IgD-negative memory B cell (primary cell): ENCODE data around the gene NEK10. TPM values are rescaled to one million over a fixed set of nuclear protein-coding genes. Genes with fewer than 3 reads are reported as not detected.

Experiments used
- H3K27ac Mint-ChIP-seq, 3 donors: one replicate each; pipeline ENCODE4 v1.8.0; 2020 to 2022; ENCODE audit warnings: mild to moderate bottlenecking in 3 of 3, mixed read lengths in 3 of 3, moderate library complexity in 1 of 3
- H3K27me3 Mint-ChIP-seq: one replicate; pipeline ENCODE4 v1.8.0; 2021; ENCODE audit warnings: mixed read lengths
- H3K36me3 Mint-ChIP-seq: one replicate; pipeline ENCODE4 v1.8.0; 2020; ENCODE audit warnings: mild to moderate bottlenecking, mixed read lengths
- H3K4me1 Mint-ChIP-seq, 3 donors: one replicate each; pipeline ENCODE4 v1.8.0; 2020 to 2022; ENCODE audit warnings: mixed read lengths in 3 of 3, mild to moderate bottlenecking in 1 of 3
- H3K4me3 Mint-ChIP-seq, 4 donors: one replicate each; pipeline ENCODE4 v1.8.0; 2020 to 2022; ENCODE audit warnings: mild to moderate bottlenecking in 4 of 4, mixed read lengths in 4 of 4, moderate library complexity in 3 of 4
- H3K9me3 Mint-ChIP-seq, 3 donors: one replicate each; pipeline ENCODE4 v1.8.0; 2020 to 2021; ENCODE audit warnings: mixed read lengths in 3 of 3, mild to moderate bottlenecking in 1 of 3
- polyA plus RNA-seq: library from polyadenylated mRNA; unstranded; fragments of 300-500 nt; fragmentation: Illumina TruSeq; gene quantifications from one replicate; pipeline ENCODE4 v1.2.3, GENCODE V29; 2021

Gene NEK10
- polyA plus RNA-seq, 1 donor from 2014 or later: not detected

DNA sequence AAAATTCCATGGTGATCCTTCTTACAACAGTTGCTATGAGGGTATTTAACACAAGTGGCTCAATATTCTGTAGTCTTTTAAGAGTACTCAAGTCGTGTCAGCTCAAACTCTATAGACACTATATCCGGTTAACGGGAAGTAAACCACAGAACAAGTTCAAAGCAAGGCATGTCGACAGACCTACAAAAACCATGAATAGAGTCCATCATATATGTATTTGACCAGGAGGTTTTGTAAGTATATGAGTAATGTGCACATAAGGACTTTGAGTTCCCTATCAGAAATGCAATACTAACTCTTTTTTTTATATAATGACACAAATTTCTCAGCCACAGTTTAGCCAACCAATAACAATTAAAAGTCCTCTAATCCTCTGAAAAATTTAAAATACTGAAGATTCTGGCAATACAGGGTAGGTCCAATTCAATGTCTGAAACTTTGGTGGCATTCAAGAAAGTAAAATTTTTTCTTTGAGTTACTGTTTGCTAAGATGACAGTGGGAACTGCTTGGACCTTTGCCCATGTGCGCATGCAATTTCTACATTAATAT, 93.7 kb downstream of the NEK10 start:
- peaks cover 0 to under 1% (median 0%) of the 10 kb centered on the region in 3 donors for H3K9me3 Mint-ChIP-seq
- H3K4me3 Mint-ChIP-seq: no peak overlapping the region
- H3K4me1 Mint-ChIP-seq: no peaks in the 10 kb centered on the region
- no peak overlapping the region for H3K27ac Mint-ChIP-seq
- no peaks in the 10 kb centered on the region for H3K36me3 Mint-ChIP-seq
- H3K27me3 Mint-ChIP-seq: no peaks in the 10 kb centered on the region

DNA sequence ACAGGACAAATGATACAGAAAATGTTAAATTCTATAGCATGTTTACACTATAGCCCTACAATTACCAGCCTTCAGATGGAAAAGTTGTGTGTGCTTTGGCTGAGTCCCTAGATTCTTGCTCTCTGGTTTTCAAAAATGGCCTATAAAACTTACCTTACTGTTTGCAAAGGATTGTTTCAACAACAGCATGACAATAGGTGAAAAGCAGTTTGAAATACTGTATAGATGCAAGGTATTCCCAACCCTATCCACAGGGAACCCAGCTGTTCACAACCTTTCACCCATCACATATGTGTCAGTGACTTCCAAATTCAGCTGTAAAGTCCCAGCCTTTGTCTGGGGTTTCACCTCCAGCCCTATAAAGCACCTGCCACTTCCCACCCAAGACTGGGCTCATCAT, 97.3 kb downstream of the NEK10 start:
- Mint-ChIP-seq H3K27ac (no peak overlapping the region), H3K36me3 (no peaks in the 10 kb centered on the region), H3K9me3 (peaks cover 2 to 6% (median 4%) of the 10 kb centered on the region in 3 donors), H3K4me3 (no peak overlapping the region), H3K4me1 (no peaks in the 10 kb centered on the region), H3K27me3 (no peaks in the 10 kb centered on the region)

DNA sequence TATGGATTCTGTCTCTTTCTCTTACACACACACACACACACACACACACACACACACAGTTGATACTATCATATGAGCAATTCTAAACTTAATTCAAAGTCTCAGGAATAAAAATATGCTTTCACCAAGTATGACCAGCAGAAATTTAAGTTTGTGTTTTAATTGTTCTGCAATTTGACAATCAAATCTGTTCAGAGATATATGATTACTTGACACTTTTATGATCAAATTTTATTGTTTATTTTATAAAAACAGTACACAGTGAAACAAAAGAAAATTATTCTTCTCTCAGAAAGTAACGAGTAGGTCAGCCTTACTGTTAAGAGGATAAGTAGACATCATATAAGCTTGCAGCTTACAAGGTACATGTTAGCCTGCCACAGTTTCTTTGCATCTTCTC, 114.3 kb downstream of the NEK10 start:
- H3K36me3 Mint-ChIP-seq: peaks cover 5% of the 10 kb centered on the region
- peaks cover 3% of the 10 kb centered on the region for H3K27me3 Mint-ChIP-seq
- H3K27ac Mint-ChIP-seq: no peak overlapping the region
- H3K9me3 Mint-ChIP-seq: peaks cover 0 to 5% (median 3%) of the 10 kb centered on the region in 3 donors
- H3K4me1 Mint-ChIP-seq: no peaks in the 10 kb centered on the region
- H3K4me3 Mint-ChIP-seq: no peak overlapping the region

DNA sequence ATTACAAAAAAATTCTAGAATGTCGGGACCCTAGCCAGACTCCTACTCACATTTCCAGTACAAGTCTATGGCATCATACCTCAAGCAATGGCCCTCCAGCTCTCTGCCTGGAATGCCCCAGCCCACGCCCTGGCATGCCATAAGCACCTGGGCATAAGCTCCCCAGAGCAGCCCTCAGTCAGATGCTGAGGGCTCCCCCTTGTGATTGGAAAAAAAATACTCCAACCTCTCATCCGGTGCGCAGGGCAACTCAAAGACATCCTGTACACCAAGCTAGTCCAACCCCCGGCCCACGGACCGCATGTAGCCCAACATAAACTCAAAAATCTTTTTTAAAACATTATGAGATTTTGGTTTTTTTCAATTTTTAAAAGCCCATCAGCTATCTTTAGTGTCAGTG, 115.4 kb downstream of the NEK10 start:
- Mint-ChIP-seq H3K9me3 (peaks cover 1 to 4% (median 4%) of the 10 kb centered on the region in 3 donors), H3K4me1 (no peaks in the 10 kb centered on the region), H3K27me3 (peaks cover 3% of the 10 kb centered on the region), H3K27ac (no peak overlapping the region), H3K36me3 (peaks cover 3% of the 10 kb centered on the region), H3K4me3 (no peak overlapping the region)

DNA sequence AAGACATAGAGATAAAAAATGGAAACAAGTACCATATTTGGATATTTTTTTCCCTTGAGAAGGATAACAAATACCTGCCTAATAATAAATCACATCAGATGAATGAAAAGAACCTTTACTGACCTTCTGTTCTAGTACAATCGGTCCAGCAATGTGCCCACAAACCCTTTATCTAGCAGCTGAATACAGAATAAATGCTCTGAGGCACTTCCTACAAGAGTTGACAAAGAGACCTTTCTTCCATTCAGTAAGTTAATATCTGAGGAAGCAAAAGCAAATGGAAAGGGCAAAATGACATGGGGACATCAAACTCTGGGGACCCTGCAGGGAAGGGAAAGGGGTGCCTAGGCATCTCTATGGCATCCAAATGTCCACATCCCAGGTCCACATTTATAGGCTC, 115.8 kb downstream of the NEK10 start:
- Mint-ChIP-seq H3K27ac (no peak overlapping the region), H3K9me3 (peaks cover 1 to 4% (median 4%) of the 10 kb centered on the region in 3 donors), H3K4me1 (no peaks in the 10 kb centered on the region), H3K27me3 (peaks cover 3% of the 10 kb centered on the region), H3K36me3 (peaks cover 3% of the 10 kb centered on the region), H3K4me3 (no peak overlapping the region)

DNA sequence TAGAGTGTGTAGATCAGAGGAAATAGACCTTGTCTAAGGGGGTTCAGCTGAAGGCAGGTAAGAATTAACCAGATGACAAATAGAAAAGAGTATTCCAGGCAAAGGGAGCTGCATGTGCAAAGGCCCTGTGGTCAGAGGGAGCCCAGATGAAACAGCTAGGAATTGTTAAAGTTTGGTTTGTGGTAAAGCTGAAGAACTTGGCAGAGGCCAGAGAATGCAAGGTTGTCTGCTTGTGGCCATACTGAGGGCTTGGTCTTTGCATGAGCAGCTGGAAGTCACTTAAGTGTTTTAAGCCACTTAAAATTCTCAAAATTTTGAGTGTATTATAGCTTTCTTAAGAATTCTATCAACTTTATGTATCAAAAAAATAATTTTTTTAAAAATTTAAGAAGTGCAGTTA, 116.5 kb downstream of the NEK10 start:
- H3K9me3 Mint-ChIP-seq: peaks cover 1 to 4% (median 4%) of the 10 kb centered on the region in 3 donors
- H3K27me3 Mint-ChIP-seq: peaks cover 3% of the 10 kb centered on the region
- H3K27ac Mint-ChIP-seq: no peak overlapping the region
- H3K4me3 Mint-ChIP-seq: no peak overlapping the region
- H3K4me1 Mint-ChIP-seq: no peaks in the 10 kb centered on the region
- H3K36me3 Mint-ChIP-seq: peaks cover 3% of the 10 kb centered on the region

DNA sequence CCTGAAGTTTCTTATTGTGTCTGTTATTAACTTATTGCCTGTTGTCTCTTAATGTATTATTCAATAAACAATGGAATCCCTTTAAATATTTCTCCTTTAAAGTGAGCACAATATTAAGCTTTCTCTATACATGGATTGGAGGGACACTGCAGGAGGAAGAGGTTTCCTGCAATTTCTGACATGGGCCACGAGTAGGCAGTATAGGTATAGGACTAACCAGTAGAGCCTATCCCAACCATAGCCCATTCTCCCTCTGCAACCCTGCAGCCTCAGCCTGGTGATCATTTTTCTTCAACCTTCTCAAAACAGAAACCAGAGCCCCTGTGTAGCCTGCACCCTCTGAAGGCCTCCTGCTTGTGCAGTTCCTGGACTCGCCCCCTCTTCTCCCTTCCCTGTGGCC, 124.8 kb downstream of the NEK10 start:
- no peaks in the 10 kb centered on the region for H3K4me1 Mint-ChIP-seq
- no peak overlapping the region for H3K27ac Mint-ChIP-seq
- no peaks in the 10 kb centered on the region for H3K27me3 Mint-ChIP-seq
- peaks cover 4 to 14% (median 5%) of the 10 kb centered on the region in 3 donors for H3K9me3 Mint-ChIP-seq
- peaks cover 8% of the 10 kb centered on the region for H3K36me3 Mint-ChIP-seq
- H3K4me3 Mint-ChIP-seq: no peak overlapping the region

DNA sequence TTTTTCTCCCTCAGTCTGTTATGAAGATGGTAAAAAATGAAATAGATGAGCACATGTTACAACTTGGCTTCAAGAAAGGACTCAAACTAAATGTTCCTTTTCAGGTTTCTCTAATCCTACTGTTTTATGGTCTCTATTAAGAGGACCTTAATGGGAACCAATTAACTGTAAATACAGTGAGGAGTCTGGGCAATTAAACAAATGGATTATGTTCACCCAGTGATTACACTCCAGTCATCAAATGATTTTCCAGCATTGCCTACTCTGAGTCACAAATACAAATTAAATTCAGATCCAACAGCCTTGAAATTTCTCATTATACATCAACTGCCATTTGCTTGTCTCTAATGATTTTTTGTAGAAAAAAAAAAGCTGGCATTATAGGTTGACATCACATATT, 129.2 kb downstream of the NEK10 start:
- Mint-ChIP-seq H3K36me3 (peaks cover 8% of the 10 kb centered on the region), H3K27me3 (no peaks in the 10 kb centered on the region), H3K4me1 (no peaks in the 10 kb centered on the region), H3K4me3 (no peak overlapping the region), H3K9me3 (peaks cover 11 to 24% (median 24%) of the 10 kb centered on the region in 3 donors), H3K27ac (no peak overlapping the region)

DNA sequence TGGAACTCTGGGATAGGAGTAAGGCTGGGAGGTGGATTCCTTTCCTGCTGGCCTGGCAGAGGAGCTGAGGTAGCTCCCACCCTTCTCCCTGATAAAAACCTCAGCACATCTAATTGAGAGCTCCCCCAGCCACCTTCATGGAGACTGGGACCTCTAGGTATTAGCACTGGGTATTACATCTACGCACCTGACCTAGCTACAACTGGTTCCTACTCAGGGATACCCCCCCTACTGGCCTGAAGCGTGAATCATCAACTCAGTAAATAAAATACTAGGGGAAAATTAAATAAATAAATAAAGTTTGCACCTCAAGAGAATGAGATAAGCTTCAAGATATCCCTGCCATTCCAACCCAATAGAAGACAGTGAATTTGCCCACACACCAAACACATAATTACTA, 140.4 kb downstream of the NEK10 start:
- H3K27ac Mint-ChIP-seq: no peak overlapping the region
- no peak overlapping the region for H3K4me3 Mint-ChIP-seq
- H3K9me3 Mint-ChIP-seq: peaks cover 15 to 23% (median 15%) of the 10 kb centered on the region in 3 donors
- H3K4me1 Mint-ChIP-seq: no peaks in the 10 kb centered on the region
- H3K36me3 Mint-ChIP-seq: peaks cover 8% of the 10 kb centered on the region
- H3K27me3 Mint-ChIP-seq: no peaks in the 10 kb centered on the region

DNA sequence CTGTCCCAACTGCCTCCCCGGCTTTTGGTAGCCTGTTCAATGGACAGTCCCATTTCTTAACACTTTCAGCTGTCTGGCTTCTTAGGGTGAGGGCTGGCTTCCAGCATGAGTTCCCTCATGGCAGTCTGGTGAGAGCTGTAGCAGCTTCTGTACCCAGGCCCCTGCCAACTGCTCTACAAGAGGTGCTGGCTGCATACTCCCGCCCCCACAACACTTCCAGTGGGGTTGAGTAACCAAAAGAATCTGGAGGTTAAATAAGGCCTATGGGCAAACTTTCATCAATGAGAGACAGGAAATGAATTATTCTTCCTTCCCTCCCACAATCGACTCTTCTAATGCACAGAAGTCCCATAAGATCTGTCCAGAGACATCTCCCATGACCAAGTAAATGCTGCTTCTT, 145.0 kb downstream of the NEK10 start:
- Mint-ChIP-seq H3K9me3 (no peaks in the 10 kb centered on the region), H3K27me3 (no peaks in the 10 kb centered on the region), H3K4me1 (no peaks in the 10 kb centered on the region), H3K27ac (no peak overlapping the region), H3K36me3 (peaks cover 4% of the 10 kb centered on the region), H3K4me3 (no peak overlapping the region)

DNA sequence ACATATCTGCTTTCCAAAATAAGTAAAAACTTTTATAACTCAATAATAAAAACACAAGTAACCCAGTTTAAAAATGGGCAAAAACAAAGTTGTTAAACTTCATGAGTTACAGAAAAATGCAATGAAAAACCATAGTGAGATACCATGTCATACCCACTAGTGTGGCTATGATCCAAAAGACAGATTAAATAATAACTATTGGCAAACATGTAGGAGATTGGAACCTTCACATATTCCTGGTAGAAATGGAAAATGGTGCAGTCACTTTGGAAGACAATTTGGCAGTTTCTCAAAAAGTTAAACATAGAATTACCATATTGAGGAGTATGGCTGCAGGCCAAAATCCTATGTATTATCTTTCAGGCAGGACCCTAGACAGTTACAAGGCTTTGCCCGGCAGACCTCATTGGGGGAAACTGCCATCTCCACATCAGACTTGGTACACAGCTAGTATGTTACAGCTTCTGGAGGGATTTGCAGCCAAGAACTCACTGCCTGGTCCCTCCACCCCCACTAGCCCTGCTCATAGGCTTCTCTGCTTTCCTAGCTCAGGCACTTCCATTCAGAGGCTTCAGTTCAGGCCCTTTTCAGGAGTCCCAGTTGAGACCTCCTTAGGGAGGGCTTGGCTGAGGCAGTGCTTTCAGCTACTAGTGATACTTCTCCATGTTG, 147.8 kb downstream of the NEK10 start:
- Mint-ChIP-seq H3K9me3 (no peaks in the 10 kb centered on the region), H3K36me3 (peaks cover 2% of the 10 kb centered on the region), H3K4me1 (no peaks in the 10 kb centered on the region), H3K27me3 (no peaks in the 10 kb centered on the region), H3K4me3 (no peak overlapping the region), H3K27ac (no peak overlapping the region)

DNA sequence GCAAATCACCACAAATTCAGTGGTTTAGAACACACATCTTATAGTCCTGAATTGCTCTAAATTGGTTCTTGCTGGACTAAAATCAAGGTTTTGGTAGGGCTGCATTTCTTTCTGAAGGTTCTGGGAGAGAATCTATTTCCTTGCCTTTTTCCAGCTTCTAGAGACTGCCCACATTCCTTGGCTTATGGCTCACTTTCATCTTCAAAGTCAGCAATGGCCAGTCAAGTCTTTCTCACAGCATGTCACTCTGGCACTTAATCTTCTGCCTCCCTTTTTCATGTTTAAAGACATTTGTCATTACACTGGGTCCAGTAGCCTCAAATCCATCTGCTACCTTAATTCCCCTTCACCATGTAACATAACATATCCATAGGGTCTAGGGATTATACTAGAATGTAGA, 149.0 kb downstream of the NEK10 start:
- peaks cover 1% of the 10 kb centered on the region for H3K36me3 Mint-ChIP-seq
- H3K27ac Mint-ChIP-seq: no peak overlapping the region
- H3K4me3 Mint-ChIP-seq: no peak overlapping the region
- no peaks in the 10 kb centered on the region for H3K4me1 Mint-ChIP-seq
- H3K27me3 Mint-ChIP-seq: no peaks in the 10 kb centered on the region
- no peaks in the 10 kb centered on the region for H3K9me3 Mint-ChIP-seq

DNA sequence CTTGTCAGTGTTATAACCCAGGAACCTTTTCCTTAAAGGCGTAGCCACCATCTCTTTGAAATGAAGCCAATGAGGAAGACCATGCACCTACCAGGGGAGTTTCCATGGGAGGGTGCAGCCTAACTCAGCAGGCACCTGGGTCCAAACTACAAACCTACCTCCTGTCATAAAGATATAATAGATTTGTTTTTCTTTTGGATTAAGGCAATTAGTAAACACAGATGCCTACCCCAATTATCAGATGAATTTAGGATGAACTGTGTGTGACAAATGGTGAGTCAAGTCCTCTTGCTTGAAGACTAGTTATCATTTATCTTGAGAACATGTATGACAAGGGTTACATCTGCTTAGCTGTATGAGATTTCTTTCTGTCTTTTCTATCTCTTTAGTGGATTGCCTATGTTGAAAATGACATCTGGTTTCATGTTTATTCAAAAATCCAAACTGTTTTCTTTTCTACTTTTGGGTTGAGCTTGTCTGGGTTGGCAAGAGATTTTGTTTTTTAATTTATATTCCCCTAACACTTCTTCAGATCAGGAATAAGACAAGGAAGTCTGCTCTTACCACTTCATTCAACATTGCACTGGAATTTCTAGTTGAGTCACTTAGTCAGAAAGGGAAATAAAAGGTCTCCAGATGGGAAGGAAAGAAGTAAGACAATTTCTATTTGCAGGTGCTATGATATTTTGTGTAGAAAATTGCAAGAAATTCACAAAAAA, 149.9 kb downstream of the NEK10 start:
- H3K36me3 Mint-ChIP-seq: no peaks in the 10 kb centered on the region

DNA sequence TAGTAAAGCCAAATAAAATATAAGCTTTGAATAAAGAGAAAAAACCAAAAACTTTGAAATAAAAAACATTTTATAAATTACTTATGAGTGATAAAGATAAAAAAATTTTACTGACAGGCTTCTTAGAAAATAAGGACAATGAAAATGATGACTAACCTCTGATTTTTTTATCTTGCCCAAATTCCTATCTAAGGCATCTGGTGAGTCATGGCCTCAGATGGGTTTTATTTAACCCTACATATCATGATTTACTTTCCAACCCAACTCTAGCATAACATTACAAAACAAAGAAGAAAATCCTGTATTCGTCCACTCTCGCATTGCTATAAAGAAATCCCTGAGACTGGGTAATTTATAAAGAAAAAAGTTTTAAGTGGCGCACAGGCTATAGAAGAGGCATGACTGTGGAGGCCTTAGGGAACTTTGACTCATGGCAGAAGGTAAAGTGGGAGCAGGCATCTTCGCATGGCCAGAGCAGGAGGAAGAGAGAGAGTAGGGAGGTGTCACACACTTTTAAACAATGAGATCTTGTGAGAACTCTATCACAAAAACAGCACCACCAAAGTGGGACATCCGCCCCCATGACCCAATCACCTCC, 152.1 kb downstream of the NEK10 start:
- Mint-ChIP-seq H3K4me3 (no peak overlapping the region), H3K4me1 (no peaks in the 10 kb centered on the region), H3K27ac (no peak overlapping the region), H3K27me3 (no peaks in the 10 kb centered on the region), H3K9me3 (no peaks in the 10 kb centered on the region), H3K36me3 (peaks cover 2% of the 10 kb centered on the region)

More for the DNA sequence above, 149.9 kb downstream of the NEK10 start:
- Mint-ChIP-seq H3K27ac (no peak overlapping the region), H3K4me3 (no peak overlapping the region), H3K27me3 (no peaks in the 10 kb centered on the region), H3K4me1 (no peaks in the 10 kb centered on the region), H3K9me3 (no peaks in the 10 kb centered on the region)

DNA sequence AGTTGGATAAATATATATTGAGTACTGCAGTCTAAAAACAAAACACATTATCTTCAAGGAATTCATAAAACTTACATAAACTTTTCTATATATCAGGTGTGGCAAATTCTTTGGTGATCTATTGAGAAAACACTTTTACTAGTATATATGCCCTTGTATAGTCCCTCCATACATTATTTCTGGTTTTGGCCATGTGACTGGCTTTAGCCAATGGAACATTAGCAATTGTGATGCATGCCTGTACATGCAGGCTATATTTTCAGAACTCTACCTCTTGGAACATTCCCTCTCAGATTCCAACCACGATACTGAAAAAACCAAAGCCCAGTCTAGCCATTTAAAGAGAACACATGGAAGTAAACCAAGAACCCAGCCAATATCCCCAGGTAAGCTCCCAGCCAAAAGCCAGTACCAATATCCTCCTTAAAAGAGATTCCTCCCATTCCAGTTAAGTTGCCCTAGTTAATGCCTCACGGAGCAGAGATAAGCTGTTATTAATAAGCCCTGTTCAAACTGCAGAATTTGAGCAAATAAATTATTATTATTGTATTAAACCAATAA, 152.8 kb downstream of the NEK10 start:
- Mint-ChIP-seq H3K4me3 (no peak overlapping the region), H3K27ac (no peak overlapping the region), H3K9me3 (no peaks in the 10 kb centered on the region), H3K36me3 (peaks cover 2% of the 10 kb centered on the region), H3K27me3 (no peaks in the 10 kb centered on the region), H3K4me1 (no peaks in the 10 kb centered on the region)
